GM12873 (cell line): ENCODE data around the gene RAPGEF4.

Source experiments
- CTCF ChIP-seq: IDR thresholded peaks from 2 replicates; pipeline ENCODE4 v1.5.1; 2012; ENCODE audit warnings: low read depth, mild to moderate bottlenecking, moderate library complexity, low read length, control low read depth; ENCODE audit not compliant: insufficient read depth; ENCODE audit errors: missing control alignments

RAPGEF4 gene

GRCh38 chr2:172829229-172829628 is 93.6 kb downstream of the RAPGEF4 start:
- no peak for TF ChIP-seq CTCF

GRCh38 chr2:172830482-172830881 is 94.8 kb downstream of the RAPGEF4 start:
- TF ChIP-seq CTCF, result no peak

- no peak for TF ChIP-seq CTCF
These were observed 98.3 kb downstream of the RAPGEF4 start for GRCh38 chr2:172833898-172834297.

- no peak for TF ChIP-seq CTCF
These were observed 99.2 kb downstream of the RAPGEF4 start for GRCh38 chr2:172834881-172835280.

GRCh38 chr2:172836347-172836821 is 100.7 kb downstream of the RAPGEF4 start:
- TF ChIP-seq CTCF, result no peak

- no peak for TF ChIP-seq CTCF
These were observed 101.2 kb downstream of the RAPGEF4 start for GRCh38 chr2:172836827-172837226.

- no peak for TF ChIP-seq CTCF
These were observed 103.8 kb downstream of the RAPGEF4 start for GRCh38 chr2:172839446-172839845.
